Hair follicular keratinocyte (primary cell): ENCODE measurements around the gene CXorf38. TPM values are rescaled to one million over a fixed set of nuclear protein-coding genes. Genes with fewer than 3 reads are reported as not detected.

ENCODE experiments used
- total RNA-seq: library from RNA; depleted of rRNA; stranded (reverse); fragments of >200 nt; gene quantifications from 2 replicates; pipeline ENCODE4 v1.2.3, GENCODE V29; 2015

CXorf38 gene
- total RNA-seq, result 17.4 and 26.2 TPM in 2 replicates

GRCh38 chrX:40647307-40648197 lies at the start of gene CXorf38:
TSS of gene CXorf38 (minus strand) at chrX:40647561. CDS start at chrX:40647520, 41 bp downstream.

GRCh38 chrX:40623139-40623536 lies 24.2 kb downstream of the CXorf38 start, which contains the start of gene MPC1L:
TSS of gene MPC1L (plus strand) at chrX:40623428. CDS start at chrX:40623566, 138 bp downstream.

GRCh38 chrX:40580537-40581335 lies 66.6 kb downstream of the CXorf38 start, which contains the start of gene ATP6AP2:
TSS of gene ATP6AP2 (plus strand) at chrX:40580970. CDS start at chrX:40581066, 96 bp downstream.

Other genes starting within 250 kb of the CXorf38 start
- gene ATP6AP2, start 66.6 kb downstream of the CXorf38 start, total RNA-seq, result 82.5 and 131 TPM in 2 replicates
- gene MPC1L, start 24.1 kb downstream of the CXorf38 start, total RNA-seq, result not detected in 2 replicates
- 15.3 and 17.2 TPM in 2 replicates for gene MED14, start 88.0 kb upstream of the CXorf38 start, total RNA-seq